ENCODE results near the gene TCHP. TPM values are rescaled to one million over a fixed set of nuclear protein-coding genes. Genes with fewer than 3 reads are reported as not detected.

Gene TCHP
- total and polyA plus RNA-seq, 2 experiments from 2014 or later: 3.1 to 6.2 TPM

DNA sequence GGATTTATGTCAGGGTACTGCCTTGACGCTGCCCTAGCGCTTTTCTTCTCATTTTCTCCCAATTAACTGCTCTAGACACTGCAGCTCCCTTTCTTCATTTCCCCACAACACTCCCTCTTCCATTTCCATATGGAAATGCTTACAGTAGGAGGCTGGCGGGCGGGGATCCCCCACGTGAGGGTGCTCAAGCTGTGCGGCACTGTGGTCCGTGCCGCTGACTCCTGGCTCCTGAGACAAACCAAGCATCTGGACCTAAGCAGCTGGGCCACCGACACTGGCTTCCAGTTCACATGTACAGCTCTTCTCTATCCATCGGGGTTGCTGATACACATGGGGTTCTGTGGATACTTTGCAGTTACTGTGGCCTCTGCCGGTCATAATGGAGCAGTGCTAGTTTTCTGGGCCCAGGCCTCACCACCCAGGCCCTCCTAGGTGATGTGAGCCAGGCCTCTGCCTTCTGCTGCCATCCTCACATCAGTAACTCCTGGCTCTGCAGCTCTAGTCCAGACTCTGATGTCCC lies 20.2 kb downstream of the TCHP start (continued):
- TF ChIP-seq EZH2phosphoT487 (IDR thresholded peaks at IDR 0.05; ENCODE audit: unreplicated experiment) (no peak), ZNF331 (CRISPR knock-in tag; IDR thresholded peaks at IDR 0.05; ENCODE audit: low read depth) (no peak), CREB1 (CRISPR knock-in tag; IDR thresholded peaks at IDR 0.05; ENCODE audit: low read depth) (no peak), REST (IDR thresholded peaks at IDR 0.05; ENCODE audit: unreplicated experiment) (no peak), JUNB (IDR thresholded peaks at IDR 0.05; ENCODE audit: unreplicated experiment) (no peak), POLR2AphosphoS5 (IDR thresholded peaks at IDR 0.05; ENCODE audit: low read depth) (no peak), EZH2 (IDR thresholded peaks at IDR 0.05; ENCODE audit: low read depth, unreplicated experiment) (no peak), STAT1 (IDR thresholded peaks at IDR 0.05; ENCODE audit: unreplicated experiment) (no peak)

DNA sequence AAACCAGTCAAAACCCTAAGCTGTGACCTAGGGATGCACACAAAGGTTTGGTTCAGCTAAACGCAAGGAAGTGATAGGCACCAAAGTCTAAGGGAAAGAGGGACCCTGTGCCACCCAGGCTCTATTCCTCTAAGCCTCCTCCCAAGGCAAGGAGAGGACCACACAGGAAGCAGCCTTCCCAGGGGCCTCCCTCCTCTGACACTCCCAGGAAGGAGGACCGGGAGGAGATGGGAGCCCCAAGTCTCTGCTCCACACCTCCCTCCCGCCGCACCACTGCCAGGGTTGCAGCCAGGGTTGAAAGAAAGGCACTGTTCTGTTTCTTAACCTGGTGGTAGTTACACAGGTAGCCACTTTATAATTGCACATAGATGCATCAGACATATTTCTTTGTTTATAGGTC lies 21.9 kb downstream of the TCHP start:
- Histone ChIP-seq H3K27me3 (ENCODE audit: insufficient read depth) (no peaks in the 10 kb centered on the region), H3K4me1 (ENCODE audit: insufficient read depth) (no peaks in the 10 kb centered on the region), H4K20me1 (replicated peaks; ENCODE audit: insufficient read depth) (no peaks in the 10 kb centered on the region), H3K9me2 (ENCODE audit: insufficient read depth) (no peaks in the 10 kb centered on the region), H3K4me2 (no peak overlapping the region), H3K79me2 (replicated peaks; ENCODE audit: insufficient read depth) (no peaks in the 10 kb centered on the region), H3K36me3 (ENCODE audit: insufficient read depth) (no peaks in the 10 kb centered on the region), H3K4me3 (no peak overlapping the region), H3F3A (replicated peaks; ENCODE audit: low read depth) (0 out of 2 replicates have a peak, but pooled peaks cover 3% of the 10 kb centered on the region), H3K27ac (ENCODE audit: low read depth) (no peak overlapping the region), H2AFZ (no peak overlapping the region)
- Mint-ChIP-seq H3K4me1 (peaks cover 8% of the 10 kb centered on the region), H3K27me3 (ENCODE audit: insufficient read depth, low read depth, poor library complexity) (peaks cover 13% of the 10 kb centered on the region), H3K36me3 (ENCODE audit: low read depth) (peaks cover 39% of the 10 kb centered on the region), H3K4me3 (no peak overlapping the region), H3K27ac (no peak overlapping the region), H3K9me3 (peaks cover 7% of the 10 kb centered on the region; the same call in 2 of the 3 replicates)
- TF ChIP-seq POLR2AphosphoS5 (IDR thresholded peaks at IDR 0.05; ENCODE audit: low read depth): no peak
- no peak for TF ChIP-seq ETS1 (IDR thresholded peaks at IDR 0.05)
- no peak for TF ChIP-seq EZH2phosphoT487 (IDR thresholded peaks at IDR 0.05; ENCODE audit: unreplicated experiment)
- TF ChIP-seq STAT1 (IDR thresholded peaks at IDR 0.05; ENCODE audit: unreplicated experiment): no peak
- ATAC-seq (no peak), DNase-seq (ENCODE audit: low spot score) (no peak)

GRCh38 chr12:109923038-109923437 lies 23.0 kb downstream of the TCHP start:
- Mint-ChIP-seq H3K27ac (no peak overlapping the region), H3K4me1 (peaks cover 8% of the 10 kb centered on the region), H3K4me3 (no peak overlapping the region), H3K27me3 (ENCODE audit: insufficient read depth, low read depth, poor library complexity) (peaks cover 13% of the 10 kb centered on the region), H3K9me3 (peaks cover 11% of the 10 kb centered on the region; the same call in 2 of the 3 replicates), H3K36me3 (ENCODE audit: low read depth) (peaks cover 38% of the 10 kb centered on the region)
- Histone ChIP-seq H3K79me2 (replicated peaks; ENCODE audit: insufficient read depth) (no peaks in the 10 kb centered on the region), H3K9me2 (ENCODE audit: insufficient read depth) (no peaks in the 10 kb centered on the region), H3K36me3 (ENCODE audit: insufficient read depth) (no peaks in the 10 kb centered on the region), H3F3A (replicated peaks; ENCODE audit: low read depth) (no peaks in the 10 kb centered on the region), H3K4me3 (no peak overlapping the region), H3K4me2 (no peak overlapping the region), H3K4me1 (ENCODE audit: insufficient read depth) (no peaks in the 10 kb centered on the region), H3K27ac (ENCODE audit: low read depth) (no peak overlapping the region), H4K20me1 (replicated peaks; ENCODE audit: insufficient read depth) (no peaks in the 10 kb centered on the region), H3K27me3 (ENCODE audit: insufficient read depth) (no peaks in the 10 kb centered on the region), H2AFZ (no peak overlapping the region)
- TF ChIP-seq, protein P1, sequence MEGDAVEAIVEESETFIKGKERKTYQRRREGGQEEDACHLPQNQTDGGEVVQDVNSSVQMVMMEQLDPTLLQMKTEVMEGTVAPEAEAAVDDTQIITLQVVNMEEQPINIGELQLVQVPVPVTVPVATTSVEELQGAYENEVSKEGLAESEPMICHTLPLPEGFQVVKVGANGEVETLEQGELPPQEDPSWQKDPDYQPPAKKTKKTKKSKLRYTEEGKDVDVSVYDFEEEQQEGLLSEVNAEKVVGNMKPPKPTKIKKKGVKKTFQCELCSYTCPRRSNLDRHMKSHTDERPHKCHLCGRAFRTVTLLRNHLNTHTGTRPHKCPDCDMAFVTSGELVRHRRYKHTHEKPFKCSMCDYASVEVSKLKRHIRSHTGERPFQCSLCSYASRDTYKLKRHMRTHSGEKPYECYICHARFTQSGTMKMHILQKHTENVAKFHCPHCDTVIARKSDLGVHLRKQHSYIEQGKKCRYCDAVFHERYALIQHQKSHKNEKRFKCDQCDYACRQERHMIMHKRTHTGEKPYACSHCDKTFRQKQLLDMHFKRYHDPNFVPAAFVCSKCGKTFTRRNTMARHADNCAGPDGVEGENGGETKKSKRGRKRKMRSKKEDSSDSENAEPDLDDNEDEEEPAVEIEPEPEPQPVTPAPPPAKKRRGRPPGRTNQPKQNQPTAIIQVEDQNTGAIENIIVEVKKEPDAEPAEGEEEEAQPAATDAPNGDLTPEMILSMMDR (conservative IDR thresholded peaks at IDR 0.05; ENCODE audit: low read depth in 2 of 2): no peak
- no peak for ATAC-seq
- no peak for DNase-seq (ENCODE audit: low spot score)
